Dendritic cell treated with granulocyte-macrophage colony-stimulating factor and Interleukin-4, amounts not matched to agents 40 ng/mL and 50 ng/mL, for 4 days (primary cell): ENCODE data around the gene CNTNAP2.

Source experiments
- H3K27ac Mint-ChIP-seq: one replicate; pipeline ENCODE4 v1.8.0; 2022; ENCODE audit warnings: mild to moderate bottlenecking, mixed read lengths
- H3K27me3 Mint-ChIP-seq: one replicate; pipeline ENCODE4 v1.8.0; 2022; ENCODE audit warnings: mild to moderate bottlenecking, mixed read lengths
- H3K36me3 Mint-ChIP-seq: one replicate; pipeline ENCODE4 v1.8.0; 2022; ENCODE audit warnings: low read depth, mixed read lengths
- H3K4me1 Mint-ChIP-seq: one replicate; pipeline ENCODE4 v1.8.0; 2022; ENCODE audit warnings: low read depth, mixed read lengths
- H3K4me3 Mint-ChIP-seq: one replicate; pipeline ENCODE4 v1.8.0; 2022; ENCODE audit warnings: mild to moderate bottlenecking, moderate library complexity, mixed read lengths
- H3K9me3 Mint-ChIP-seq: one replicate; pipeline ENCODE4 v1.8.0; 2022; ENCODE audit warnings: mixed read lengths
- intact Hi-C: fragments of 100-400 bp; cut with micrococcal nuclease; formaldehyde crosslinking; loops from one replicate; pipeline ENCODE4 v1.15.0; 2022

CNTNAP2 gene

DNA sequence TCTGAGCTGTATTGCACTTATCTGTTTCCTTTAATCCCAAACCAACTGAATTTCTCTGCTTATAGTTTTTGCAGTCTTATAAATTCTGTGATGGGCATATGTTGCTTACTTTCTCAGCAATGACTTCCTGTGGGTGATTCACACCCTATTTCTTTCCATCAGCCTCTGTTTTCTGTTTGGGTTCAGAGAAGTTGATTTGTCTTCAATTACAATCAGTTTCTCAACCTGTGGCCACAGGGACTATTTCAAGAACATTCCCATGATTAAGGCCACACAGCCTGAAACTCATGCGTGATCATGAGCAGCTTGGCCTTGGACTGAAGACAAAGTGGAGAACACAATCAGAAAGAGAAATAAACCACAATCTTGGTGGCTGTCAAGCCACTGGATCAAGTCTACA, 1299.4 kb downstream of the CNTNAP2 start:
- H3K9me3 Mint-ChIP-seq = peaks cover 34% of the 10 kb centered on the region
- H3K4me1 Mint-ChIP-seq = no peaks in the 10 kb centered on the region
- no peak overlapping the region for H3K27ac Mint-ChIP-seq
- intact Hi-C loops = no loop called here
- no peaks in the 10 kb centered on the region for H3K27me3 Mint-ChIP-seq
- no peaks in the 10 kb centered on the region for H3K36me3 Mint-ChIP-seq
- no peak overlapping the region for H3K4me3 Mint-ChIP-seq

DNA sequence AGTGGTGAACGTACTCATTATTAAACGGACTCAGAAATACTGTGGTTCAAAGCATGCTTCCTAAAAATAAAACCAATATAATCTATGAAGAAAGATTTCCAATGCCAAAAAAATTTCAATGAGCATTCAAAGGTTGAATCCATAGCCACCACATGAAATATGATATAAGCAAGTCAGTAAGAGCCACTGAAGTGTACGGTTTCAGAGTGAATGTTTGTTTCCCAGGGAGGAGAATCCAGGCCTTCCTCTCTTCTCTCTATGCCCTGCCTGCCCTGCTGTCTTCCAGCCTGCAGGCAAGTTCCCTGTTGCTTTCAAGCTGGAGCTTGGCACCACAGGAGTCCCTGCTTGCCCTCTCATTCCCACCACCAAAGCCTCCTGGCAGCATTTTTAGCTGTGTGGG, 1302.4 kb downstream of the CNTNAP2 start:
- Mint-ChIP-seq H3K27ac (no peak overlapping the region), H3K9me3 (peaks cover 26% of the 10 kb centered on the region), H3K4me3 (no peak overlapping the region), H3K36me3 (no peaks in the 10 kb centered on the region), H3K27me3 (no peaks in the 10 kb centered on the region), H3K4me1 (no peaks in the 10 kb centered on the region)
- intact Hi-C loops = no loop called here

DNA sequence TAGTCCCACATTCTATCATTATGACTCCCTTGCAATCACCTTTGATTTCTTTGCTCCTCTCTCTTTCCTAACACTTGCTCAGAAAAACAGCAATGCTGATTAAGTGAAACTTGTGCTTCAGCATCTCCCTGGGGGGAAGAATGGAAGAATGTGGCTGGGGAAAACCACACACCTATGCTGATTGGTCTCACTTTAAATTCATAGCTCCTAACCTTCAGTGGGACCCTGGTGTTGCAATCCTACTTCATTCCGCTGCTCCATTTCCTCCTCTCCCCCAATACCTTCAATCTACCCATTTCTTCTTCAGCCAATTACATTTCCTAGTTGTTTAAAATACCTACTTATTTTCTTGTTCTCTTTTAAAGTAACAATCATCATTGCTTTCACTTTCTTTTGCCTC, 1307.3 kb downstream of the CNTNAP2 start:
- Mint-ChIP-seq H3K27ac (no peak overlapping the region), H3K4me3 (no peak overlapping the region), H3K9me3 (peaks cover 7% of the 10 kb centered on the region), H3K27me3 (no peaks in the 10 kb centered on the region), H3K4me1 (no peaks in the 10 kb centered on the region), H3K36me3 (no peaks in the 10 kb centered on the region)
- intact Hi-C loops = no loop called here

DNA sequence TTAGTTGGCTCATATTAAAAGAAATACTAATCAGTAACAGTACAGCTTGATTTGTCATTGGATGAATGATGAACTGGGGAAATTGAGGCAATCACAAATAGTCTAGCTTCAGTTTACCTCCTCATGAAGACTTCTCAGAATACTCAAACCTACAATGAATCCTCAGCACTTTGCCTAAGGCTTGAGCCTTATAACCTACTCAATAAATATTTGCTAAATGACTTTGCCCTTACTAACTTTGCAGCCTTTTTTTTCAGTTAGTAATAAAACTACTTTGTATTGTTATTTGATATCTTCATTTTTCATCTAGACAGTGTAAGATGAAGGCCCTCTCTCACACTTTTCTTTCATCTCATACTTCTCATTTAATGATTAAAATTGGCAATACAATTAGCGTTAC, 1311.5 kb downstream of the CNTNAP2 start:
- intact Hi-C loops = no loop called here
- Mint-ChIP-seq H3K27me3 (no peaks in the 10 kb centered on the region), H3K9me3 (peaks cover 7% of the 10 kb centered on the region), H3K36me3 (no peaks in the 10 kb centered on the region), H3K4me3 (no peak overlapping the region), H3K27ac (no peak overlapping the region), H3K4me1 (no peaks in the 10 kb centered on the region)

DNA sequence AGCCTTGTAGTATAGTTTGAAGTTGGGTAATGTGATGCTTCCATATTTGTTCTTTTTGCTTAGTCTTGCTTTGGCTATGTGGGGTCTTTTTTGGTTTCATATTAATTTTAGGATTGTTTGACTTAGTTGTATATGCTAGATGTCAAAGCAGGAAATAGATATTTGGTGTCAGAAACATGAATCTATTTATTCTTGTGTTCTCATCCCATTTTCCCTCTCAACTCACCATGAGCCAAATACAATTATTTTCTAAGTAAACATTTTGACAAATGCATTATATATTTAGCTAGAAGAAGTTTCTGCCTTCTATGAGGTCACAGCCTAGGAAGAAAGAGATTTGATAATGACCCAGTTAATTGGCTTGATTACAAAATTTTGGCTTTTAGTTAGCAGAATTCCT, 1313.4 kb downstream of the CNTNAP2 start:
- Mint-ChIP-seq H3K27me3 (no peaks in the 10 kb centered on the region), H3K36me3 (no peaks in the 10 kb centered on the region), H3K4me3 (no peak overlapping the region), H3K4me1 (no peaks in the 10 kb centered on the region), H3K9me3 (peaks cover 7% of the 10 kb centered on the region), H3K27ac (no peak overlapping the region)
- intact Hi-C loops = no loop called here

DNA sequence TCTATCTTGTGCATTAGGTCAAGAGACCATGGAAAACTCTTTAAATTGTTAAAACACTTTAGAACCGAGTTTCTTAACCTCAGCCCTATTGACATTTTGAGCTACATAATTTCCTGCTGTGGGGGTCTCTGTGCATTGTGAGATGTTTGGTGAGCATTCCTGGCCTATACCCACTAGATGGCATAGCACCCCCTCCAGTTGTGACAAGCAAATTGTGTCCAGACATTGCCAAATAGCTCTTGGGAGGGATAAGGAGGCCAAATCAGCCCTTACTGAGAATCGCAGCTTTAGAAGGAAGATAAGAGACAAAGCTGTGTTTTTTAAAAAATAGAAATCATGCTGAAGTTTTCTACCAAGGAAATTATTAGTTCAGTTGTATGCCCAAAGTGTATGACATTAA, 1315.5 kb downstream of the CNTNAP2 start:
- Mint-ChIP-seq H3K4me3 (no peak overlapping the region), H3K4me1 (no peaks in the 10 kb centered on the region), H3K36me3 (no peaks in the 10 kb centered on the region), H3K27me3 (no peaks in the 10 kb centered on the region), H3K27ac (no peak overlapping the region), H3K9me3 (peaks cover 4% of the 10 kb centered on the region)
- intact Hi-C loops = no loop called here

DNA sequence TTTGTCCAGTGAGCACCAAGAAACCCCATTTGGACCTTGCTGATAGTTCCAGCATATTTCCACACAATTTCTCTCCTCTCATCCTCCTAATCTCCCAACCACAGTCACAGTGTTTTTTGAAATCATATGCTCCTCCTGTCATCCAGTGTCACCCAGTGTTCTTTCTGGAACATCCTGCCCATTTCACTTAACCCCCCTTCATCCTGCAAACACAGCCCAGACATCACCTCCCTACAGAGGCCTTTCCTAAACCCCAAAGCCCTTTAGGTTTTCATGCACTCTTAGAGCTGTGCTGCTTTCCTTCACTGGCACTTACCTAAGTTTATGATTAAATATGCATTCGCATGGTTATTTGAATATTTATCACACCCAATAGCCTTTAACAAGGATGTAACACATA, 1316.0 kb downstream of the CNTNAP2 start:
- H3K4me3 Mint-ChIP-seq = no peak overlapping the region
- H3K9me3 Mint-ChIP-seq = no peaks in the 10 kb centered on the region
- no peaks in the 10 kb centered on the region for H3K27me3 Mint-ChIP-seq
- H3K27ac Mint-ChIP-seq = no peak overlapping the region
- intact Hi-C loops = no loop called here
- H3K4me1 Mint-ChIP-seq = no peaks in the 10 kb centered on the region
- H3K36me3 Mint-ChIP-seq = no peaks in the 10 kb centered on the region

DNA sequence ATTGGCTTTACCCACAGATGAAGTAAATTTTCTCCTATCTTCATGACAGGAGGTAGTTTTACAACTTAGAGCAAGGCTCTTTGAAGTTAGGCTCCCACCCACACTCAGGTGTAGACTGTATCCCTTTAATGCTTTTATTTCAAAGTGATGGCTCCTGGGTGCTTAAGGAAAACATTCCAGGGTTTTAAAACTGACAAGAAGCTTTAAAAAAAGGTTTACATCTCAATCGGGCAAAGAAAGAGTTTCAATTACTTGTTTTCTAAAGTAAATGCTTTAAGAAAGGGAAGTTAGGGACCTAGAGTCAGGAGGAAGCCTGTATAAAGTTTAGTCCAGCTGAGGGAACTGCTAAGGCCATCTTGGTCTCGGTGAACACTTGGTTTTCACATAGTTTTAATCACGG, 1320.1 kb downstream of the CNTNAP2 start:
- no peak overlapping the region for H3K27ac Mint-ChIP-seq
- H3K36me3 Mint-ChIP-seq = no peaks in the 10 kb centered on the region
- H3K4me1 Mint-ChIP-seq = no peaks in the 10 kb centered on the region
- H3K9me3 Mint-ChIP-seq = peaks cover 34% of the 10 kb centered on the region
- no peak overlapping the region for H3K4me3 Mint-ChIP-seq
- no peaks in the 10 kb centered on the region for H3K27me3 Mint-ChIP-seq
- intact Hi-C loops = no loop called here

DNA sequence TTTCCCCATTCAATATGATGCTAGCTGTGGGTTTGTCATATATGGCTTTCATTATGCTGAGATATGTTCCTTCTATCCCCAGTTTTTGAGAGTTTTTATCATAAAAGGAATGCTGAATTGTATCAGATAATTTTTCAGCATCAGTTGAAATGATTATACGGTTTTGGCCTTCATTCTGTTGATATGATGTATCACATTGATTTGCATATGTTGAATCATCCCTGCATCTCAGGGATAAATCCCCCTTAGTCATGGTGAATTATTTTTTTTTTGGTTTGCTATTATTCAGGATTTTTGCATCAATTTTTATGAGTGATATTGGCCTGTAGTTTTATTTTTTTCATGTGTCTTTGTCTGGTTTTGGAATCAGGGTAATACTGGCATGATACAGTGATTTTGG, 1321.6 kb downstream of the CNTNAP2 start:
- Mint-ChIP-seq H3K36me3 (no peaks in the 10 kb centered on the region), H3K27me3 (no peaks in the 10 kb centered on the region), H3K4me1 (no peaks in the 10 kb centered on the region), H3K9me3 (peaks cover 49% of the 10 kb centered on the region), H3K27ac (no peak overlapping the region), H3K4me3 (no peak overlapping the region)
- intact Hi-C loops = no loop called here

DNA sequence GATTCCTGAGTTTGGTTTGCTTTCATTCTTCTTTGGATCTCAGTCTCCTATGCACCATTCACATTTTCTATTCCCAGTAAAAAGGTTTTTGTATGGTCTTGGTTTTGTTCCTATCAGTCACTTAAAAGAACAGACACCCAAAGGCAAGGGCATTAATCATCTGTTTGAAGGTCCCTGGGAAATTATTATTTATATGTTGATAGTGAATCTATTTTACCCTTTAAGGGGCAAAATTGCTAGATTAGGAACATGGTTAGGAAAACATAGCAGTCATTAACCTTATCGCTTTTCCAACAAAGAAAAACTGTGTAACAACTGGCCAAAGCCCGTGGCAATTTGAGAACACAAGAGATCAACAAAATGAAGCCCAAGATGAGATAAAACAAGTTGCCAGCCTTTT, 1327.3 kb downstream of the CNTNAP2 start:
- peaks cover 72% of the 10 kb centered on the region for H3K9me3 Mint-ChIP-seq
- H3K4me1 Mint-ChIP-seq = no peaks in the 10 kb centered on the region
- no peaks in the 10 kb centered on the region for H3K27me3 Mint-ChIP-seq
- no peak overlapping the region for H3K4me3 Mint-ChIP-seq
- no peak overlapping the region for H3K27ac Mint-ChIP-seq
- intact Hi-C loops = no loop called here
- no peaks in the 10 kb centered on the region for H3K36me3 Mint-ChIP-seq

DNA sequence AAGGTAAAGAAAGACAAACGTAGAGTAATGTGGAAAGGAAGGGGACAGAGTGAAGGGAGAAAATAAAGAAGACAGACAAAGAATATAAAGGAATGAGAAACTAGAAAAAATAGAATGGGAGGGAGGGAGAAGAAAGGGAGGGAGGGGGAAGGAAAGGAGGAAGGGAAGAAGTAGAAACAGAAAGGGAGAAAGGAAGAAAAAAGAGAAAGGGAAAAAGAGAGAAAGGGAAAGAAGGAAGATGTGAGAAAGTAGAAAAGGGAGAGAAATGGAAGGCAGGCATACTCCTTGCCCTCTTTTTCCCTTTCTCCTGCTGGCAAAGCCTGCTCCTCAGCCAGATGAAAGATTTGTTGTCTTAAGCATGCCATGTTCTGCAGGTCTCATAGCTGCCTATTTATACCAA, 1336.2 kb downstream of the CNTNAP2 start:
- Mint-ChIP-seq H3K27ac (no peak overlapping the region), H3K27me3 (no peaks in the 10 kb centered on the region), H3K36me3 (no peaks in the 10 kb centered on the region), H3K9me3 (peaks cover 39% of the 10 kb centered on the region), H3K4me1 (no peaks in the 10 kb centered on the region), H3K4me3 (no peak overlapping the region)
- intact Hi-C loops = no loop called here

DNA sequence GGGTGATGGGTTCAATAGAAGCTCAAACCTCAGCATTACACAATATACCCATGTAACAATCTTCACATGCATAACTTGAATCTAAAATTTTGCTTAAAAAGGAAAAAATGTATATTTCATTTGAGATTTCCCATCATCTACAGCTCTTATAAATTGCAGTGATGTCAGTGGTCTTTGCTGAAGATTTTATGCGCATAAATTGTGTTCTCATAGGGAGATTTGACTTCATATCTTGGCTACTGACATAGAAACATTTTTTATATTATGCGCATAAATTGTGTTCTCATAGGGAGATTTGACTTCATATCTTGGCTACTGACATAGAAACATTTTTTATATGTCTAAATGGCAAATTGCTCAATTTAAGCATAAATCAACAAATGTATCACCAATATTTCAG, 1348.6 kb downstream of the CNTNAP2 start:
- Mint-ChIP-seq H3K4me1 (no peaks in the 10 kb centered on the region), H3K9me3 (peaks cover 28% of the 10 kb centered on the region), H3K27me3 (no peaks in the 10 kb centered on the region), H3K36me3 (no peaks in the 10 kb centered on the region), H3K27ac (no peak overlapping the region), H3K4me3 (no peak overlapping the region)
- intact Hi-C loops = no loop called here

DNA sequence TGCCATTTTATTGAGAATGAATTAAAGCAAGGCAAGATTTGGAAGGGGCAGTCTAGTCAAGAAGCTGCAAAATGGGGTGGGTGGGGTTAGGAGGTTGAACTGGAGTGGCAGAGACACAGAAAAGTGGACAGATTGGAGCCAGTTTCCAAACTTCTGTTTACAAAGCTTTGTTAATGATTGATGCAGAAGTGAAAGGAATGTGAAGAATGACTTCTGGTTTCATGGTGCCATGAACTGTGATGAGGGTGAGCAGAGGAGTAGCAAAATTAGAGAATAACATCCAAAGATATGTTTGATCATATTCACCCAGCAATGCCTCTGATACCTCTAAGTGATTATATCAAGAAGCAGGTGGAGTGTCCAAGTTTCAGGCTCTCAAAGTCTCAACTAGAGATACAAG, 1356.0 kb downstream of the CNTNAP2 start:
- Mint-ChIP-seq H3K4me3 (no peak overlapping the region), H3K9me3 (peaks cover 49% of the 10 kb centered on the region), H3K27me3 (no peaks in the 10 kb centered on the region), H3K36me3 (no peaks in the 10 kb centered on the region), H3K27ac (no peak overlapping the region), H3K4me1 (no peaks in the 10 kb centered on the region)
- intact Hi-C loops = no loop called here

DNA sequence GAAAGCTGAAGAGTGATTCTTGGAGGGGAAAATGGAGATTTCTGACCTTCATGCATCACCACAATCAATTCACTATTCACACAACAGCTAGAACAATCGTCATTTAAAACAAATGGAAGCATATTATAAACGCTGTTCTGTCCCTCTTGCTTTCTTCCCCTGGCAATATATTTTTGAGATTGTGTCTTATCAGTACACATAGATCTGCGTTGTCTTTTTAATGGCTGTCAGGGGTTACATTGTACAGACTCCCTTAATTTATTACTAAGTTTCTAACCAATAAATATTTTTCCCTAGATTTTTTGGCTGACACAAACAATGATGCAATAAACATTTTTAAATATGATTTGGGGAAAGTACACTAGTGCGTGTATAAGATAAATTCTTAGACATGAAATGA, 1358.3 kb downstream of the CNTNAP2 start:
- no peak overlapping the region for H3K4me3 Mint-ChIP-seq
- H3K4me1 Mint-ChIP-seq = no peaks in the 10 kb centered on the region
- no peaks in the 10 kb centered on the region for H3K27me3 Mint-ChIP-seq
- no peaks in the 10 kb centered on the region for H3K36me3 Mint-ChIP-seq
- no peak overlapping the region for H3K27ac Mint-ChIP-seq
- intact Hi-C loops = no loop called here
- peaks cover 44% of the 10 kb centered on the region for H3K9me3 Mint-ChIP-seq

DNA sequence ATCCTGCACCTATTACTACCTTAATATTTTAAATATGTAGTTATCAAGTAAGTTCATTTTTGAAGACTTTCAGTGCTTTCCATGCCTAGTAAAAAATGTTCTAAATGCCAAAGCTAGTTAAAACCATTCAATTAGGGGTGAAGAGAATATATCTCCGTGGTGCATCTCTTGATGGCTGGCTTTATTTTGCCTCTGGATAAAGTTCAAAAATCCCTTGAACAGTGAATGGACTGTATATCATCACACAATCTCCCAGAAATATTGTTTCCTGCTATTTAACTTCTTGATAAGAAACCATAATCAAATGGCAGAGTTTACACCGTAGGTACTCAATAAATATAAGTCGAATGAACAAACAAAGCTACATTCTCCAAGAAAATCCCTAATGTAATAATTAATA, 1360.9 kb downstream of the CNTNAP2 start:
- intact Hi-C loops = no loop called here
- no peaks in the 10 kb centered on the region for H3K27me3 Mint-ChIP-seq
- no peak overlapping the region for H3K4me3 Mint-ChIP-seq
- H3K9me3 Mint-ChIP-seq = peaks cover 18% of the 10 kb centered on the region
- no peak overlapping the region for H3K27ac Mint-ChIP-seq
- no peaks in the 10 kb centered on the region for H3K4me1 Mint-ChIP-seq
- no peaks in the 10 kb centered on the region for H3K36me3 Mint-ChIP-seq

DNA sequence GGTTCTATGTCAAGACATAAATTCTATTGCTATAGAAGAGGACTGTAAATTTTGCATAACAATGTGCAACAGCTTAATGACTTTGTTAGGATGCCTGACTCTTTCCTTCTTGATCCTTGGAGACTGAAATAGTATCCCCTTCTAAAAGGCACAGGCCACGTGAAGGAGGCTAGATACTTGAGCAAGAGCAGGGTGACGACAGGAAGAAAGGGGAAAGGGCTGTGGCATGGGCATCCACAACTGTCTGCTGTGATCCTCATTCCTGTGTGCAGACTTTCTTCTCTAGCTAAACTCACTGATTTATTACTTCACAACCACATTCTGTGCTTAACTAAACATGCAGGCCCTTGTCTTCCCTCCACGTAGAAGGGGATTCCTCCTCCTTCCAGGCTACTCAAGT, 1362.2 kb downstream of the CNTNAP2 start:
- Mint-ChIP-seq H3K4me3 (no peak overlapping the region), H3K27ac (no peak overlapping the region), H3K4me1 (no peaks in the 10 kb centered on the region), H3K27me3 (no peaks in the 10 kb centered on the region), H3K36me3 (no peaks in the 10 kb centered on the region), H3K9me3 (peaks cover 14% of the 10 kb centered on the region)
- intact Hi-C loops = no loop called here
